Measurements from ENCODE around the gene ATP2B2.

DNA sequence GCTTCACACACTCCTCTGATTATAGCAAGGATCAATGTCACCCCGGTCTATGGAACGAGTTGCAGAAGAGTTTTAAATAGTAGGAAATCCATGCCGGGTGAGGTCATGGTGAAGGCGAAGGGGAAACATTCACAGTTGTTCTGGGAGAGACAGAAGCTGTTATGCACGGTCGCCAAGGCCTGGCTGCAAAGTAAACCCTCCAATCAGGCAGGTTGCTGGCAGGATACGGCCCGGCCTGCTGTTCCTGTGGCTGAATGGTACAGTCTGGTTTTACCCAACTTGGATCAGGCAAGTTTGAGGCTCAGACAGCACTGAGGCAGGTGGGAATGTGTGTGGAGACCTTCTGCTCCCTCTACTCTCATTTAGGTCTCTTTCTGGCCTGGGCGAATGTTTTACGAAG lies 45.3 kb upstream of the ATP2B2 start:
- no peak for TF ChIP-seq CEBPB (tag; IDR thresholded peaks at IDR 0.05)
- no peak for TF ChIP-seq ESRRA (IDR thresholded peaks at IDR 0.05; ENCODE audit: borderline replicate concordance, low read depth)
- TF ChIP-seq ZBTB34 (CRISPR knock-in tag; IDR thresholded peaks at IDR 0.05) = no peak
- no peak for TF ChIP-seq CTCF (IDR thresholded peaks at IDR 0.05 in 2 of 3, conservative IDR thresholded peaks at IDR 0.05 in 1 of 3; ENCODE audit: insufficient read depth in 2 of 3, low read depth in 1 of 3, low read length in 3 of 3)
- TF ChIP-seq DPF2 (IDR thresholded peaks at IDR 0.05) = no peak
- TF ChIP-seq ZEB2 (IDR thresholded peaks at IDR 0.05) = no peak
- TF ChIP-seq, protein P1, sequence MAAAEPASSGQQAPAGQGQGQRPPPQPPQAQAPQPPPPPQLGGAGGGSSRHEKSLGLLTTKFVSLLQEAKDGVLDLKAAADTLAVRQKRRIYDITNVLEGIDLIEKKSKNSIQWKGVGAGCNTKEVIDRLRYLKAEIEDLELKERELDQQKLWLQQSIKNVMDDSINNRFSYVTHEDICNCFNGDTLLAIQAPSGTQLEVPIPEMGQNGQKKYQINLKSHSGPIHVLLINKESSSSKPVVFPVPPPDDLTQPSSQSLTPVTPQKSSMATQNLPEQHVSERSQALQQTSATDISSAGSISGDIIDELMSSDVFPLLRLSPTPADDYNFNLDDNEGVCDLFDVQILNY (CRISPR knock-in tag; IDR thresholded peaks at IDR 0.05) = no peak
